ENCODE data around the gene YIPF2.

DNA sequence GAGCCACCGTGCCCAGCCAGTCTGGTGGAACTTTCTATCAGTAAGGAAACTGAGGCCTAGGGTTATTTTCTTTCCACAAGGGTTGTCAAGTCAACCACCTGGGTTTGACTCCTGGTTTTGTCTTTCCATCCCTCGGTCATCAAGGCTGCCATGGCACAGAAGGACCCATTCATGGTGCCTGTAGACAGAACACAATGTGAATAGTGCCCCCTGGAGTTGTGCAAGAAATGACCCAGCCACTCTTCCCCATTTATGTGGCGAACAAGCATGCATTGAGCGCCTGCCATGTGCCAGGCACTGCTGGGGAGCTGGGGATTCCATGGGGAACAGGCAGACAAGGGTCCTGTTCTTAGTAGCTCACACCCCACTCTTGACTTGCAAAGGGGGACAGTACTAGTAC, 36.5 kb upstream of the YIPF2 start:
- TF ChIP-seq POLR2A (IDR thresholded peaks at IDR 0.05; ENCODE audit: low read length) (no peak), GATA1 (IDR thresholded peaks at IDR 0.05; ENCODE audit: low read depth, low read length) (no peak)

All from erythroblast (primary cell).